GM10248 (cell line): ENCODE results near the gene GPR162.
A peak's percentile ranks its signal among the peaks of the same experiment; 100 is the strongest.
"Not testable (repeated sequence)": the region's sequence is repeated elsewhere in the genome, so short reads cannot be mapped to it uniquely, and the experiment has no call there.

Source experiments
- CTCF ChIA-PET: fragments of 300-600 bp; sonication (Branson Sonifier 250); formaldehyde crosslinking; extraction: SDS; loops from one replicate; lab custom pipeline; 2021; ENCODE audit warnings: antibody characterized with exemption; lab: Yijun Ruan, JAX
- POLR2A ChIA-PET: fragments of 350-650 bp; sonication (Branson Sonifier 250); formaldehyde crosslinking; extraction: SDS; loops from one replicate; lab custom pipeline; 2020; ENCODE audit warnings: antibody characterized with exemption; lab: Yijun Ruan, JAX
- DNase-seq: peaks from one replicate; pipeline ENCODE4 v3.0.0; 2012; ENCODE audit errors: extremely low spot score
- TF ChIP-seq, protein P1 (sequence below): IDR thresholded peaks from 2 replicates; pipeline ENCODE4 v1.5.1; 2012; ENCODE audit warnings: mild to moderate bottlenecking, low read depth; ENCODE audit errors: extremely low read depth, missing control alignments, control extremely low read depth

GPR162 gene

DNA sequence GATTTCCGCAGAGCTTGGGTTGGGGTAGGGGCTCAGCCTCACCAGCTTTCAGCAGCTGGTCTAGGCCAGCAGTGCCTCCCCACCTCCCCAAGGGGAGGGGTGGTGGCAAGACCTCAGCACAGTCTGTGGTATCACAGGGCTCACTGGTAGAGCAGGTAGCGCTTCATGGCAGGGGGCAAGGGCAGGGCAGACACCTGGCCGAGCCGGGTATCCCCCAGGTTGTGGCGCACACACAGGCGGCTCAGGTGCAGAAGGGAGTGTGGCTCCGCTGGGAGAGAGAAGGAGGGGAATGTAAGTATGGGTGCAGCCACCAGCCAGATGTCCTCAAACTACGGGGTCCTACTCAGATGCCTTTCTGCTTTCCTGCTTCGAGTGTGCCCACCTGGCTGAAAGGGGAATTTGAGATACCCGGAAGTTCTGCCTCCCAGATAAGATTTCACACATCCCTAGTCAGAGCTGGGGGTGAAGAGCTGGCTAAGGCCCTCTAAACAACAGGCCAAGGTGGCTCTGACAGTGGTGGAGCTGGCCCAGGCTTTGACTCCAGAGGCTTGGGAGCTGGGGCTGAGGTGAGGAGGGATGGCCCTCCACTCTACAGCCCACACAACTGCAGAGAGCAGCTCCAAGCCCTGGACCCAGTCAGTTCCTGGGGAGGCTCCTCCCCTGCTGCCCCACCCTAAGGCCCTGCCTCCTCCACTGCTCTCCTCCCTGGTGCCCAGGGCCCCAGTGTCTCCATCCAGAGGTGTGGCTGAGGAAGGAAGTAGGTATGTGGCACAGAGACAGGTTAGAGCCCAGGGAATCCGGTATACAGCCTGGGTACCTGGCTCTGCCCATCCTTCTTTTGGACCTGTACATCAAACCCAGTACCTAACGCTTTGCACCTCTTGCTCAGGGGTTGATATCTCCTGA lies 49.7 kb downstream of the GPR162 start:
- no peak for DNase-seq
- TF ChIP-seq, protein P1, sequence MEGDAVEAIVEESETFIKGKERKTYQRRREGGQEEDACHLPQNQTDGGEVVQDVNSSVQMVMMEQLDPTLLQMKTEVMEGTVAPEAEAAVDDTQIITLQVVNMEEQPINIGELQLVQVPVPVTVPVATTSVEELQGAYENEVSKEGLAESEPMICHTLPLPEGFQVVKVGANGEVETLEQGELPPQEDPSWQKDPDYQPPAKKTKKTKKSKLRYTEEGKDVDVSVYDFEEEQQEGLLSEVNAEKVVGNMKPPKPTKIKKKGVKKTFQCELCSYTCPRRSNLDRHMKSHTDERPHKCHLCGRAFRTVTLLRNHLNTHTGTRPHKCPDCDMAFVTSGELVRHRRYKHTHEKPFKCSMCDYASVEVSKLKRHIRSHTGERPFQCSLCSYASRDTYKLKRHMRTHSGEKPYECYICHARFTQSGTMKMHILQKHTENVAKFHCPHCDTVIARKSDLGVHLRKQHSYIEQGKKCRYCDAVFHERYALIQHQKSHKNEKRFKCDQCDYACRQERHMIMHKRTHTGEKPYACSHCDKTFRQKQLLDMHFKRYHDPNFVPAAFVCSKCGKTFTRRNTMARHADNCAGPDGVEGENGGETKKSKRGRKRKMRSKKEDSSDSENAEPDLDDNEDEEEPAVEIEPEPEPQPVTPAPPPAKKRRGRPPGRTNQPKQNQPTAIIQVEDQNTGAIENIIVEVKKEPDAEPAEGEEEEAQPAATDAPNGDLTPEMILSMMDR, result no peak
- ChIA-PET POLR2A (interaction anchor here (2.4 to 4.8 kb wide), 3 partner anchors 10 to 73 kb away, joined by 10 to 46 read pairs (median 11); partner anchors contain the start of genes C12orf57, CDCA3, RNU7-1 and USP5), CTCF (interaction anchor here (1.2 to 11.3 kb wide), 21 partner anchors 11 to 270 kb away, joined by 3 to 130 read pairs (median 10); partner anchors contain the start of genes CDCA3, LRRC23, MLF2 and USP5)

DNA sequence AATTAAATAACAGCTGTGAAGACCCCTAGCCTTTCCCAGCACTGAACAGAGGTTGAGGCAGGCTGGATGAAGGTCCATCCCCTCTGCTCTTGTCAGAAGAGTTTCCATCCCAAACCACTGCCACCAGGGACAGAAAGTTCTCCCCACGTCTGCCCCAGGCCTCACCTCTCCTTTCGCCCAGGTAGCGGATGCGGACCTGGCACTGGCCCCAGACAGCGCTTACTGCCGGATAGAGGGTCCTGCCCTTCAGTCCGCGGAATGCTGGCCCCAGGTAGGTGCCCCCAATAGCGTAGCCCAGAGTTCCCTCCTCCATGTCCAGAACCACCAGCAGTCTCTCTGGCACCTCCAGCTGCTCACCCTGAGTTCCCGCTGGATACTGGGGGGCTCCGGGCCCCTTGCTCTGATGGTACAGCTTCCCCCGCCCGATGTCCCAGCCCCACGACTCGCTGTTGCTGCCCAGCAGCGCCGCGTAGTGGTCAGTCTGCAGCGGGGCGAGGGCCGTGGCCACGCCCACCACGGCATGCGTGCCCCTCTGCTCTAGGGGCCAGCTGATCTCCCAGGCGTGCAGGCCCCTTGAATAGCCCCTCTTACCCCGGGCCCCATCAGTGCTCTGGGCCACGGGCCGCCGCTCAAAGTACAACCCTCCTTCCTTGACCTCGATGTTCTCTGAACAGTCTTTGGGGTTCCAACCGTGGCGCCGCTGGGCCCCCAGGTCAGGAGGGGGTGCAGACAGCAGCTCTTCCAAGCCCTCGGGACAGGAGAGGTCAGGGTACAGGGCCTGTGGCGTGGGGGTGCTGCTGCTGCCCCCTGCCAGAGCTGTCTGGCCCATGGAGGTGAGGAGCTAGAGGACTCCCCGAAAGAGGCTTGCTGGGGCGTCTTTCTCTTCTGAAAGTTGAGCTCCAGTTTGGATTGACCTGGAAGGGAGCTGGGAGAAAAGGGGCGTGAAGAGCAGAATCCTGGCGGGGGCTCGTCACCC lies 50.7 kb downstream of the GPR162 start:
- DNase-seq, result peak; percentile 86
- TF ChIP-seq, protein P1, result peak; percentile 100
- CTCF ChIA-PET, result interaction anchor here (0.6 to 11.3 kb wide), 64 partner anchors 10 to 333 kb away, joined by 3 to 130 read pairs (median 5); partner anchors contain the start of genes C1RL, CDCA3, LRRC23 and MLF2

DNA sequence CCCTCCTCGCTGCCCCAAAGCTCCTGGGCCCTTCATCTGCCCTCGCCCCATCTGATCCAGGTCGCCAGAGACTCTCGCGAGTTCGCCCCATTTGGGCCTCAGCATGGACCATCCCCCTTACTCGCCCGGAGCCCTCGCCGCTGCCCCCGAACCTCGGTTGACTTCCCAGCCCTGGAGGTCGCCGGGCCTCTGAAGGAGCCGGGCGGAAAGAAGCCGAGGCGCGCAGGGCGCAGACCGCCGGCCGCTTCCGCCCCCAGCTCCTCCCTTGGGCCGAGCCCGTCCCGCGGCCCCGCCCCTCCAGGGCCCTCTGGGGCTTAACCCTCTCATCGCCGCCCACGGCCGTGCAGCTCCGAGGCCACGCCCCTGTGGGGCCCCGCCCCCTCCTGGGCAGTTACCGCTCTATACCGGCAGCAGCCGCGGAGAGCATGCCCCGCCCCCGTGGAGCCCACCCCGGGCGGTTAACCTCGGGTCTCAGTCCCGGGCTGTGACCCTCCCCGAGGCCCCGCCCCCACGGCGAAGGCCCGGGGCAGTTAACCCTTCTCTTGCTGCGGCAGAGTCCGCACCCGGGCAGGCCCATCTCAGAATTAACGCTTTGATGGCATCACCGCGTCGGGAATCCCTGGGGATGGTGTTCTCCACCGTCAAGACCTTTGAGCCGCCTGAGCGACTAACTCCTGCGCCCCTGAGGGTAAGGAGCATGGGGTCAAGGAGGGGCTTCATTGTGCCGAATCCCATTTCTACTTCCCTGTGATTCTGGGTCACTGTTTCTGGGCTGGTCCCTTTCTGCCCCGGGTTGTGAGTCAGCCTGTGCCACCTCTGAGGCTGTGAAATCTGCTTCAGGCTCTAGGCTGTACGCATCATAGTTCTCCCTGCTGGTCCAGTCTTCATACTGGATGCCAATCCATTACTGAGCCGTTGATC lies 51.7 kb downstream of the GPR162 start, which contains the start of gene SPSB2:
Gene SPSB2 (minus strand): TSS at position 210 of the 921 bp plus-strand sequence. CDS start 402 bp downstream, outside the sequence.
- TF ChIP-seq, protein P1, result no peak
- ChIA-PET POLR2A (interaction anchor here (0.5 to 4.8 kb wide), 17 partner anchors 8 to 337 kb away, joined by 3 to 46 read pairs (median 3); partner anchors contain the start of genes C12orf57, CDCA3, RNU7-1 and USP5), CTCF (interaction anchor here (0.7 to 11.3 kb wide), 55 partner anchors 9 to 324 kb away, joined by 3 to 130 read pairs (median 5); partner anchors contain the start of genes C1RL, CDCA3, LRRC23 and MLF2)
- DNase-seq, result peak; percentile 98

More for the DNA sequence above, 50.7 kb downstream of the GPR162 start:
- POLR2A ChIA-PET, result interaction anchor here (0.5 to 4.8 kb wide), 16 partner anchors 9 to 336 kb away, joined by 3 to 46 read pairs (median 3); partner anchors contain the start of genes C12orf57, CDCA3, RNU7-1 and USP5

DNA sequence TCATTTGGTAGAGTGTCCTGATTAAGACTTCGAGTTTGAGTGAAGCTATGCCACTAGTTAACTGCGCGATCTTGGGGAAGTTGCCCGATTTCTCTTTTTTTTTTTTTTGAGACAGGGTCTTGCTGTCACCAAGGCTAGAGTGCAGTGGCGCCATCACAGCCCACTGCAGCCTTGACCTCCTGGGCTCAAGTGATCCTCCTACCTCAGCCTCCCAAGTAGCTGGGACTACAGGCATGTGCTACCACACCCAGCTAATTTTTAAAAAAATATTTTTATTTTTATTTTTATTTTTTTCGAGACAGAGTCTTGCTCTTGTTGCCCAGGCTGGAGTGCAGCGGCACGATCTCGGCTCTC lies 52.4 kb downstream of the GPR162 start:
- CTCF ChIA-PET, result interaction anchor here (2.9 to 4.7 kb wide), 5 partner anchors 11 to 51 kb away, joined by 13 to 50 read pairs (median 27); partner anchors contain the start of gene LRRC23
- DNase-seq, result not testable (repeated sequence)
- POLR2A ChIA-PET, result interaction anchor here (0.7 to 1.9 kb wide), 2 partner anchors 17 to 87 kb away, joined by 3 to 21 read pairs; no protein-coding TSS in a partner anchor
